CD4-positive, alpha-beta T cell treated with Interleukin-10 for 1 hour (primary cell): ENCODE results near the gene SNAI3.
A peak's percentile ranks its signal among the peaks of the same experiment; 100 is the strongest.

ENCODE experiments used
- DNase-seq: peaks from one replicate; pipeline ENCODE4 v3.0.0-alpha.2; 2020

SNAI3 gene

GRCh38 chr16:88703486-88704309 lies 17.4 kb upstream of the SNAI3 start:
- DNase-seq = peak; percentile 77

DNA sequence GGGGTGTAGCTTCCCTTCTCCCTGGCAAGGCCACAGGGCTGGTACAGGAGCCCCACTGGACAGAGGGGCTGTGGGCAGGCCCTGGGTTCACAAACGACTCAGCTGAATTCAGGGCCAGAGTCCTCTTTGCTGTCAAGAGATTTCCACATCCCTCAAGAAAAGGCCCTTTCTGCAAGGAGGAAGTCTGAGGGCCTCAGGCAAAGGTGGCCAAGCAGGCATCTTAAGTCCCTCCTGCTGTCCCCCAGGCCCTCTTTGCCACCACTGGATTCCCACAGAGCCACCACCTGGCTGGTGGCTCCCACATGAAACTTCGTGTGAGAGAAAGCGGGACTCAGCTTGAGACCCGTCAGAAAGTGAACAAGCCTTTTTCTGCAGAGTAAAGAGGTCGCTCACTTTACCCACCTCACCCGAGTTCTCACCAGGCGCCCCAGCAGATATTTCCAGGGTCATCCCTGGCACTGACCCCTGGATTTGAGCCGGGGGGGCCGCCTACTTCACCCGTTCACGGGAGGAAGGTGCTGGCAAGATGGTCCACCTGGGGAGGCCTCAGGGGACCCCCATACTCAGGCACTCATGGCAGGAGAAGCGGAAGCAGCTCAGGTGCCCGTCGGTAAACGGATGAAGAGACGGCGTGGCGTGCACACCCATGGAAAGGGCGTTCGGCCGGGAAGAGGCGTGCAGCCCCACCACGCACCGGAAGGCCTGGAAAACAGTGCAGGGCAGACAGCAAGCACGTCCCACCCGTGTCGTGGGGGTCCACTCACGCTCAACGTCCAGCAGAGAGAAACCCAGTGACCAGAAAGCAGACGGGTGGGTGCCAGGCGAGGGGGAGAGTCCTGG lies 16.3 kb upstream of the SNAI3 start:
- DNase-seq = no peak

GRCh38 chr16:88701581-88702370 lies 15.5 kb upstream of the SNAI3 start:
- peak; percentile 16 for DNase-seq

- peak; percentile 94 for DNase-seq
Observed at GRCh38 chr16:88700636-88701482, 14.6 kb upstream of the SNAI3 start.

- no peak for DNase-seq
Observed at GRCh38 chr16:88700322-88700635, 14.0 kb upstream of the SNAI3 start.

DNA sequence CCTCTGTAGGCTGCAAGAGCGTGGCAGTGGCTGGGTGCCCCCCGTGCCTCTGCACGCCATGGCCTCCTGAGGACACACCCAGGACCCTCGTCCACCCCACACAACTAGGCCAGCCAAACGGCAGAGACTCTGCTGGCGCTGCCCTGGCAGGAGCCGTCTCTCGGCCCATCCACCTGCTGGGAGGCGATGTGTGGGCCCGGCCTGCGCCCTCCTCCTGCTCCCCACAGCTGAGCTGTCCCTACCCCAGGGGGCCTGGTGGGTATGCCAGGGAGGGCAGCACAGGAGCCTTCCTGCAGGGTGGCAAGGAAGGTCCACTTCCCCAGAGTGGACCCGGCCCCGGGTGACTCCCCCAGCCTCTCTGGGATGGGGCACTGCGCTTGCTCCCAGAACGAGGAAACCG lies 12.9 kb upstream of the SNAI3 start:
- DNase-seq = no peak

- DNase-seq = no peak
Observed at GRCh38 chr16:88698646-88699045, 12.3 kb upstream of the SNAI3 start.

DNA sequence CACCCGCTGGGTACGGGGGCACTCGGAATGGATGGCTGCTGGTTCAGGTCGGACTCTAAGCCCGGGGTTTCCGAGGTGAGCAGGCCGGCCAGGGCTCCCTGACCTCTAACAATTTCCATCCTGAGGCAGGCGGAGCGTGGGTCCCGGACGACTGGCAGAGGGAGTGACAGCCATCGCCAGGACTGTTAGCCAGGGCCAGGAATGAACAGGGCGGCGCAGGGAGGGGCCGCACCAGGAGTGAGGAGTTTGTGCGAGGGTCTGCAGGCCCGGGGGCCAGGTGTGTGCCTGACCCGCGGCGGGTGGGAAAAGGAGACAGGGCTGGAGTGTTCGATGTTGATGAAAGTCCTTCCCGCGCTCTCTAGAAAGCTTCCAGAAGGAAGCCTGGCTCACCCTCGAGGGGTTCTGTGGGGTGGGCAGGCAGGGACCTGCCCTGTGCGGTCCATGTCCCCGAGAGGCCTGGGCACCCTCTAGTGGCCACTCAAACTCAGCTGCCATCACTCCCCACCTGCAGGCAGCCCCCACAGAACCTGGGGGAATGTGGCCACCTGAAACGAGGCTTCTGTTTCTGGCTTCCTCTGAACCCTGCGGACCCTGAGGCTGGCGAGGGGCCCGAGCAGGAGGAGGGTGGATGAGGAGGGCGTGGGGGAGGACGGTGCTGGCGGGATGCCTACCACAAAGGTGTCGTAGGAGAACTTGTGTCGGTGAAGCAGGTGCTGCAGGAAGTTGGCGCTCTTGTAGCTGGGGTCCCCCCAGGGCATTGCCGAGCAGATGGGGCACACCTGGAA lies 11.7 kb upstream of the SNAI3 start:
- DNase-seq = peak; percentile 33

GRCh38 chr16:88697116-88697830 lies 11.0 kb upstream of the SNAI3 start:
- DNase-seq = no peak

GRCh38 chr16:88696441-88696840 lies 10.1 kb upstream of the SNAI3 start:
- no peak for DNase-seq

GRCh38 chr16:88695753-88696152 lies 9.4 kb upstream of the SNAI3 start:
- DNase-seq = no peak

GRCh38 chr16:88695218-88695617 lies 8.9 kb upstream of the SNAI3 start:
- DNase-seq = no peak

DNA sequence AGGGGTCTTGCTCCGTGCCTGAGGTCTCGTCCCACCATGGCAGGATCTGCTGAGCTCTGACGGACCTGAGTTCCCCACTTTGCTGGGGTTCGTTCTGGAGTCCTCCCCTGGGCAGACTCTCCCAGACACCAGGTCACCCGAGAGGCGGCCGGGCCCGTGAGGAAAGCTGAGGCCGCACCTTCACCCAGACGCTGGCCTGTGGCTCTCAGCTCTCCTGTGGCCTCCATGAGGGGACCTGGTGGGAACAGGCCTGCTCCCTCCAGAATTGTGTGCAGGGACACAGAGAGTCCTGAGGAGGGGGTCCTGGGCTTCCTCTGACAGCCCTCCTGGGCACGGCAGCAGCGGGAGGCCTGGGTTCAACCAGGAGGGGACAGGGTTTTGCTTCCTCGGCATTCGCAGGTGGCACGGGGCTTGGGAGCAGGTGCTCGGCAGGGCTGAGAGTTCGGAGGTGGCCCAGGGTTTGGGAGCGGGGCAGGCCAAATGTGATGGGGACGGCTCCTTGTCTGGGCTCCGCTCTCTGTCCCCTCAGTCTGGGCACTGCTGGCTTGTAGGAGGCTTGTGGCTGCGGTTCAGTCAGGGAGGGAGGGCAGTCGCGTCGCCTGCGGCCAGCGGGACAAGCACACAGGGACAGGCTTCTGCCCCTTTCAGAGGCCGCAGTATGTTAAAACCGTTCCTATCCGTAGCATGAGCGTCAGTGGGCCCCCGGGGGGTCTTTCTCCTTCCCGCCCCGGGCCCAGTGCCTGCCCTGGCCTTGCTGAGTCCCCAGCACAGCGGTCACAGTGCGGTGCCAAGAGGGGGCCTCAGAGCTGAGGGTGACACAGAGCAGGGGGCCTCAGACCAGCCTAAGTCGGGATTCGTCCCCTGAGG lies 8.1 kb upstream of the SNAI3 start:
- DNase-seq = no peak

DNA sequence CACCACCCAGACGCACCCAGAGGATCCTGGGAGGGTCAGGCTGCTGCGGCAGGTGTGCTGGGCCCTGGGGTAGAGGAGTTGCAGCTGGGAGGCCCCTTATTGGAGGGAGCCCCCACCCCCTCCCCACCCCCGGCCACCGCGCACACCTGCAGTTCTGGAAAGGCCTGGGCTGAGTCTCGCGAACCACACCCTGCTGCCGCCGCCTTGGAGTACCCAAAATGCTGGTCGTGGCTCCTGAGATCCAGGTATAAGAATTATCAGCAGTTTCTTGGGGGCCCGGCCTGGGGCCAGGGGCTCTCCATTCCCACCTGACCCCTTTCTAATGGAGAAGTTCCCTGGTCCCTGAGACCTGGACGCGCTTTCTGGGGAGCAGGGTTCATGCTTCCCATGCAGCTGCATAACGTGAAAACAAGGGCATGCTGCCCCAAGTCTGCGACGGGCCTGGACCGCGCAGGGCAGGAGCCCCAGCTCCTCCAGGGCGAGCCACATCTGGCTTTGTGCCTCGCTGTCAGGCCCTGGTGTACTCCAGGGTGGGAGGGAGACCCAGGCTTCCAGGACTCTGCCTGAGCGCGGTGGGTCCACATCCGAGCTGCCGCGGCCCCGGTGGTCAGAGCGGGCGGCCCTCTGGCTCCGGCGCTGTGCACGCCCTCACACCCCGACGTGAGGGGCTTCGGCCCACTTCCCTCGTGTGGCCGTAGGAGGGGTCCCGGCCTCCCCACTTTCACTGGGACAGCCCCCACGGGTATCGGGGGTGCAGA lies 7.3 kb upstream of the SNAI3 start:
- no peak for DNase-seq

DNA sequence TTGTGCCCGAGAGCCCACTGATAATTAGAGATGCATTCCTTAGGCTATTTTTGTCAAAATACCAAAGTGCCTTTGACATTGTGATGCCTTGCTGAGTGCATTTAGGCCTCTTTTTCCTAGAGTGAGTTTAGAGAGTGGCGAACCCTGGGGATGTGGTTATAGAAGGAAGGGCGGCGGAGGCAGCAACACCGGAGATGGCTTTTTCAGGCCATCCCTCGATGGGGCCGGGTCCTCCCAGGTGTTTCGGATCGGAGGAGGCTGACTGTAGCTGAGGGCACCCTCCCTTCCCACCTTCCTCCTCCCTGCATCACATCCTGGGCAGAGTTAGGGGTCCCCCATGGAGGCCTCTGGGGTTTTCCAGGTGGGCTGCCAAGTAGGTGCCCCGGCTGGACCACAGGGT lies 6.6 kb upstream of the SNAI3 start:
- DNase-seq = no peak

- peak; percentile 46 for DNase-seq
Observed at GRCh38 chr16:88691924-88692560, 5.7 kb upstream of the SNAI3 start.

DNA sequence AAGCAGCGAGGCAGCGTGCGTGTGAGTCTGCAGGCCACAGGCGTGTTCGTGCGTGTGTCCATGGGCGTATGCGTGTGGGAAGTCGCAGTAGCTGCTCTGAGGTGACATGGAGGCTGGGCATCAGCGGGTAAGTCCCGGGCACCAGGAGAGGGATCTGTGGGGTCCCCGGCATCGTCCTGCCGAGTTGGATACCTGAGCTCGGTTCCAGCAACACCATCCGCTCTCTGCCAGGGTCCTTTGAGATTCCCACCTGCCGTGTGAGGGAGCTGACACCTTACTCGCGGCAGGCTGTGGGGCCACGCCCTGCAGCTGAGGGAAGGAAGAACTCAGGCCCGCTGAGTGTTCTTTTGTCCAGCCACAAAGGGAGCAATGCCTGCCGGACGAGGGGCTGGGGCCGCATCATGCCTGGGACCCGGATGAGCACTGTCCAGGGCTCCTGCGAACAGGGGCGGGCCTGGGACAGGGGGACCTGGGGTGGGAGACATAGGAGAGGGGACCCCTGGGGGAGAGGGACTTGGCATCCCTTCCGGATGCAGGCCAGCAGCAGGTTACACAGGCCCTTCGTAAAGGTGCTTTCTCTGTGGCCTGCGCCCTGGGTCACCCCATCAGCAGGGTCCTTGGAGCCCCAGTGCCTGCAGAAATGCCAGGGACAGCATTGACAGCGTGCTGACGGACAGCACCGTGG lies 5.0 kb upstream of the SNAI3 start:
- DNase-seq = no peak
